Measurements from ENCODE around the gene FAM13A. TPM values are rescaled to one million over a fixed set of nuclear protein-coding genes. Genes with fewer than 3 reads are reported as not detected.

FAM13A gene
- total and polyA plus RNA-seq, 2 of the 13 experiments (the other 11 are each of a cell fraction or from before 2014, with no cell fraction given) = 1.2 to 36.2 TPM

DNA sequence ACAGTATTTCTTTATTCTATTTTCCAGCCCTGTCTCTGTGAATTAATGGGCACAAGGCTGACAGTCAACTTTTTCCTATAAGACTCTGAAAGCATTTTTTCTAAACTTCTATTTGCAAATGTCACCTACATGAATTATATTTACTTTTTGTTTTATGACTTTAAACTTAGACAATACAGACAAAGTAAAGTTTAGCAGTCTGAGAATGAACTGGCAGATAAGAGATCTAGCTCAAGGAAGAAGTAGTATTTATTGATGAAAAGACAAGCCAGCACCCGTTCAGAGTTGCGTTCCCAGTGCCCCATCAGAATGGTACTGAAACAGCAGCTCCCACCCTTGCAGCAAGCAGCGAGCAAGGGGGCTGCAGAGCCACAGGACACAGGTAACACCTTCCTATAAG, 148.5 kb downstream of the FAM13A start:
- no peak overlapping the region for H2AFZ ChIP-seq (ENCODE audit: low read length)
- no peaks in the 10 kb centered on the region for H3K36me3 ChIP-seq (replicated peaks in 1 of 2; ENCODE audit: control insufficient read depth in 1 of 2, insufficient read depth in 2 of 2, low read length in 2 of 2)
- in situ Hi-C loops (cut with HindIII; ENCODE audit: extremely low pct_ligation_motif_present, low pct_unique_long_range_greater_than_20kb) = no loop called here
- H3K4me3 ChIP-seq (replicated peaks in 1 of 3; ENCODE audit: insufficient read depth in 1 of 3, low read depth in 2 of 3, low read length in 3 of 3) = no peak overlapping the region
- no peak for TF ChIP-seq NFE2 (CRISPR knock-in tag; IDR thresholded peaks at IDR 0.05)
- no peak for TF ChIP-seq ZNF180 (CRISPR knock-in tag; IDR thresholded peaks at IDR 0.05; ENCODE audit: borderline replicate concordance, low read depth)
- no peak for TF ChIP-seq TFAP4 (IDR thresholded peaks at IDR 0.05; ENCODE audit: borderline replicate concordance, low read depth)
- no peak for TF ChIP-seq BHLHE40 (IDR thresholded peaks at IDR 0.05; ENCODE audit: low read length)
- no peak for TF ChIP-seq ZNF660 (CRISPR knock-in tag; IDR thresholded peaks at IDR 0.05; ENCODE audit: borderline replicate concordance, low read depth)
- TF ChIP-seq, protein P1, sequence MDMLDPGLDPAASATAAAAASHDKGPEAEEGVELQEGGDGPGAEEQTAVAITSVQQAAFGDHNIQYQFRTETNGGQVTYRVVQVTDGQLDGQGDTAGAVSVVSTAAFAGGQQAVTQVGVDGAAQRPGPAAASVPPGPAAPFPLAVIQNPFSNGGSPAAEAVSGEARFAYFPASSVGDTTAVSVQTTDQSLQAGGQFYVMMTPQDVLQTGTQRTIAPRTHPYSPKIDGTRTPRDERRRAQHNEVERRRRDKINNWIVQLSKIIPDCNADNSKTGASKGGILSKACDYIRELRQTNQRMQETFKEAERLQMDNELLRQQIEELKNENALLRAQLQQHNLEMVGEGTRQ (IDR thresholded peaks at IDR 0.05; ENCODE audit: low read depth, low read length) = no peak
- TF ChIP-seq, protein P1 (CRISPR knock-in tag; IDR thresholded peaks at IDR 0.05; ENCODE audit: borderline replicate concordance) = no peak
- TF ChIP-seq IKZF1 (IDR thresholded peaks at IDR 0.05) = no peak
- TF ChIP-seq RFXANK (CRISPR knock-in tag; IDR thresholded peaks at IDR 0.05) = no peak
- no peak for TF ChIP-seq NFYB (CRISPR knock-in tag; IDR thresholded peaks at IDR 0.05)
- no peak for TF ChIP-seq RFX1 (IDR thresholded peaks at IDR 0.05)
- TF ChIP-seq PITX1 (CRISPR knock-in tag; IDR thresholded peaks at IDR 0.05) = no peak
- TF ChIP-seq ZBTB20 (CRISPR knock-in tag; IDR thresholded peaks at IDR 0.05; ENCODE audit: borderline replicate concordance, low read depth) = no peak
- no peak for FAIRE-seq
- no peak for ATAC-seq
- ChIA-PET CTCF (ENCODE audit: low intra/inter-chr PET ratio, low total read pairs) (no interaction called here), POLR2A (no interaction called here)
- H3K9ac ChIP-seq (ENCODE audit: insufficient read depth, low read depth, low read length) = no peak overlapping the region
- no peak overlapping the region for H3K27ac ChIP-seq (ENCODE audit: extremely low read length, insufficient read depth, low read length)
- 37% methylated on average over 3 of the region's 3 CpGs for WGBS (ENCODE audit: low lambda C conversion rate)
- no peaks in the 10 kb centered on the region for H3K9me3 ChIP-seq (ENCODE audit: low read length)
- H3K27me3 ChIP-seq (ENCODE audit: control insufficient read depth in 1 of 2, insufficient read depth in 2 of 2, low read length in 2 of 2) = no peaks in the 10 kb centered on the region
- H3K4me1 ChIP-seq (ENCODE audit: insufficient read depth, low read length) = peaks cover 7% of the 10 kb centered on the region; the same call in 1 of the 2 replicates
- no peaks in the 10 kb centered on the region for H4K20me1 ChIP-seq (ENCODE audit: insufficient read depth, low read length)
- no peak for DNase-seq (ENCODE audit: low spot score)
- H3K4me2 ChIP-seq (ENCODE audit: low read depth, low read length) = no peak overlapping the region
- H3K79me2 ChIP-seq (ENCODE audit: insufficient read depth, low read length) = no peaks in the 10 kb centered on the region
- BruUV-seq (replicated peaks) = no TSS peak
- intact Hi-C loops (cut with micrococcal nuclease; ENCODE audit: unreplicated experiment) = no loop called here
